Measurements from ENCODE around the gene ITGB5. TPM values are rescaled to one million over a fixed set of nuclear protein-coding genes. Genes with fewer than 3 reads are reported as not detected.

Gene ITGB5
- total RNA-seq, 1 donor from 2014 or later, result 139 TPM

DNA sequence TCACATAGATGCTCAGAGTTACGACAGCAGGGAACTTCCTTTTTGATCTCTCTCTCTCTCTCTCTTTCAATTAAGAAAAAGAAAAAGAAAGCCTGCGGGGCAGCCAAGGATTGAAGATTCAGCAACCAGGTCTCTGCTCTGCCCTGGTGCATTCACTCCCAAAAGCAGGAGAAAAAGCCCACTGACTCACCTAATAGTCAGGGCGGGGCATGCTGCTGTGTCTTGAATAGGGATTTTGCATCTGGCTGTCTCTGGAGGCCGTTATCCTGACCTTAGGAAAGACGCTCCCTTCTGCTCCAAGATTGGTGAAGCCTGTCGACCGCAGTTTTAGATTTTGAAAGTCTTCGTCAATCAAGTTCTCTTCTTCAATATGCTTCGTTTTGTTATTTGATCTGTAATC is 20.8 kb upstream of the ITGB5 start:
- H3K9me3 Mint-ChIP-seq (ENCODE audit: unreplicated experiment), result no peaks in the 10 kb centered on the region
- Histone ChIP-seq H3K27me3 (ENCODE audit: insufficient read depth, low read length) (peaks cover 8% of the 10 kb centered on the region), H3K36me3 (ENCODE audit: insufficient read depth, low read length) (no peaks in the 10 kb centered on the region), H3K79me2 (ENCODE audit: insufficient read depth, low read length) (no peaks in the 10 kb centered on the region), H3K9ac (ENCODE audit: low read length) (no peak overlapping the region), H4K20me1 (ENCODE audit: insufficient read depth, low read length) (no peaks in the 10 kb centered on the region), H3K27ac (ENCODE audit: low read depth, low read length) (no peak overlapping the region), H3K4me2 (ENCODE audit: low read length) (no peak overlapping the region), H3K9me3 (ENCODE audit: insufficient read depth, low read depth, low read length) (no peaks in the 10 kb centered on the region), H2AFZ (ENCODE audit: low read depth, low read length) (no peak overlapping the region), H3K4me1 (ENCODE audit: insufficient read depth, low read length) (no peaks in the 10 kb centered on the region), H3K4me3 (ENCODE audit: insufficient read depth, low read depth, low read length) (no peak overlapping the region)
- peaks cover 16% of the 10 kb centered on the region for H3K27me3 Mint-ChIP-seq (ENCODE audit: low read depth, unreplicated experiment)
- TF ChIP-seq EZH2 (IDR thresholded peaks at IDR 0.05; ENCODE audit: insufficient read depth, low read length), result no peak
- TF ChIP-seq, protein P1, sequence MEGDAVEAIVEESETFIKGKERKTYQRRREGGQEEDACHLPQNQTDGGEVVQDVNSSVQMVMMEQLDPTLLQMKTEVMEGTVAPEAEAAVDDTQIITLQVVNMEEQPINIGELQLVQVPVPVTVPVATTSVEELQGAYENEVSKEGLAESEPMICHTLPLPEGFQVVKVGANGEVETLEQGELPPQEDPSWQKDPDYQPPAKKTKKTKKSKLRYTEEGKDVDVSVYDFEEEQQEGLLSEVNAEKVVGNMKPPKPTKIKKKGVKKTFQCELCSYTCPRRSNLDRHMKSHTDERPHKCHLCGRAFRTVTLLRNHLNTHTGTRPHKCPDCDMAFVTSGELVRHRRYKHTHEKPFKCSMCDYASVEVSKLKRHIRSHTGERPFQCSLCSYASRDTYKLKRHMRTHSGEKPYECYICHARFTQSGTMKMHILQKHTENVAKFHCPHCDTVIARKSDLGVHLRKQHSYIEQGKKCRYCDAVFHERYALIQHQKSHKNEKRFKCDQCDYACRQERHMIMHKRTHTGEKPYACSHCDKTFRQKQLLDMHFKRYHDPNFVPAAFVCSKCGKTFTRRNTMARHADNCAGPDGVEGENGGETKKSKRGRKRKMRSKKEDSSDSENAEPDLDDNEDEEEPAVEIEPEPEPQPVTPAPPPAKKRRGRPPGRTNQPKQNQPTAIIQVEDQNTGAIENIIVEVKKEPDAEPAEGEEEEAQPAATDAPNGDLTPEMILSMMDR (IDR thresholded peaks at IDR 0.05; ENCODE audit: insufficient read depth, low read depth, low read length), result no peak
- peaks cover 1% of the 10 kb centered on the region for H3K4me1 Mint-ChIP-seq (ENCODE audit: low read depth, unreplicated experiment)
- DNase-seq (ENCODE audit: low read depth), result no peak
- H3K27ac Mint-ChIP-seq (ENCODE audit: unreplicated experiment), result no peak overlapping the region
- FAIRE-seq, result no peak
- no peak overlapping the region for H3K4me3 Mint-ChIP-seq (ENCODE audit: unreplicated experiment)
- no peaks in the 10 kb centered on the region for H3K36me3 Mint-ChIP-seq (ENCODE audit: low read depth, unreplicated experiment)

GRCh38 chr3:124904835-124905492 is 17.8 kb upstream of the ITGB5 start:
- no peak overlapping the region for H3K9ac ChIP-seq (ENCODE audit: low read length)
- no peaks in the 10 kb centered on the region for H3K9me3 ChIP-seq (ENCODE audit: insufficient read depth, low read depth, low read length)
- H3K27ac ChIP-seq (ENCODE audit: low read depth, low read length), result no peak overlapping the region
- H3K36me3 ChIP-seq (ENCODE audit: insufficient read depth, low read length), result no peaks in the 10 kb centered on the region
- no peaks in the 10 kb centered on the region for H3K4me1 ChIP-seq (ENCODE audit: insufficient read depth, low read length)
- H3K4me3 ChIP-seq (ENCODE audit: insufficient read depth, low read depth, low read length), result no peak overlapping the region
- Mint-ChIP-seq H3K27me3 (ENCODE audit: low read depth, unreplicated experiment) (peaks cover 19% of the 10 kb centered on the region), H3K36me3 (ENCODE audit: low read depth, unreplicated experiment) (no peaks in the 10 kb centered on the region), H3K27ac (ENCODE audit: unreplicated experiment) (no peak overlapping the region), H3K4me1 (ENCODE audit: low read depth, unreplicated experiment) (peaks cover 1% of the 10 kb centered on the region), H3K9me3 (ENCODE audit: unreplicated experiment) (no peaks in the 10 kb centered on the region), H3K4me3 (ENCODE audit: unreplicated experiment) (no peak overlapping the region)
- DNase-seq (ENCODE audit: low read depth), result no peak
- H4K20me1 ChIP-seq (ENCODE audit: insufficient read depth, low read length), result no peaks in the 10 kb centered on the region
- TF ChIP-seq, protein P1 (IDR thresholded peaks at IDR 0.05; ENCODE audit: insufficient read depth, low read depth, low read length), result no peak
- TF ChIP-seq EZH2 (IDR thresholded peaks at IDR 0.05; ENCODE audit: insufficient read depth, low read length), result no peak
- no peak for FAIRE-seq
- H3K4me2 ChIP-seq (ENCODE audit: low read length), result no peak overlapping the region
- H2AFZ ChIP-seq (ENCODE audit: low read depth, low read length), result no peak overlapping the region
- peaks cover 8% of the 10 kb centered on the region for H3K27me3 ChIP-seq (ENCODE audit: insufficient read depth, low read length)
- H3K79me2 ChIP-seq (ENCODE audit: insufficient read depth, low read length), result no peaks in the 10 kb centered on the region
